ENCODE data around the gene PRR5.
"Not testable (repeated sequence)": the region's sequence is repeated elsewhere in the genome, so short reads cannot be mapped to it uniquely, and the experiment has no call there.

Gene PRR5

GRCh38 chr22:44676066-44676440 is 26.0 kb upstream of the PRR5 start:
- not testable (repeated sequence) for DNase-seq (ENCODE audit: low read depth)

DNA sequence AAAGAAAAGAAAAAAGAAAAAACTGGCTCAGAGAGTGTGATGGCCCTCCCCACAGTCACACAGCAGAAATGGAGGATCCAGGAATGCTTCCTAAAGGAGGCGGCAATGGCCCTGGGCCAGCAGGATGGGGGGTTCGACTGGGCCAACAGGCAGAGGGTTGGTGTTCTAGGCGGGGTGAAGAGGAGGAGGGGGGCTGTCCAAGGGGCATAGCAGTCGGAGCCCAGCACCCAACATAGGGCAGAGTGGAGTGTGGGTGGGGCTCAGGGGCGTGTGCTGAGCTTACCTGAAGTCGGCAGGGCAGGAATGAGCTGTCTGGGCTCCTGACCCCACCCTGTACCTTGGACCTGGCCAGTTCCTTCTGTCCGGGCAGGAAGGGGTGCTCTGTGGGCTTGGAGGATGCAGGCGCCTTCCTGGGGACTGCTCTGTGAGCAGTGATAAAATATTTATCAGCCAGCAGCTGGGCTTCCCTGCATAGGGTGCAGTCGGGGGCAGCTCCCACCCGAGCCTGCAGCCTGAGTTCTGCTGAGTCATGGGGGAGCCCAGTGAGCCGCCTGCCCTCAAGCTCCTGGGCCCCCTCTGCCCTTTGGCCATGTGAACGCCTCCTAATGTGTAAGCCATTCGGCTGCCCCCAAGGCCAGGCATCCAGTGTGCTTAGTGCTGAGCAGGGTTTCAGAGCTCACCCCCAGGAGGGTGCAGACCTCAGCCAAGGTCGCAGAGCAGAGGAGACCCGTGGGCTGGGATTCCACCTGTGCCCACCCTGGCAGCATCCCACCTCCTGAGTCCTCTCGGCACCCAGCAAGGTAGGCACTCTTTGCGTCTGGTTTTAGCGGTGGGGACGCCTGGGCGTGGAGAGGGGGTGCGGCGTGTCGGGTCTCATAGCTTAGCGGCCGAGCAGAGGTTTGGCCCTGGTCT is 25.3 kb upstream of the PRR5 start:
- no peak for DNase-seq (ENCODE audit: low read depth)

- no peak for DNase-seq (ENCODE audit: low read depth)
These were observed 24.6 kb upstream of the PRR5 start for GRCh38 chr22:44677353-44677840.

GRCh38 chr22:44677871-44678555 is 24.0 kb upstream of the PRR5 start:
- no peak for DNase-seq (ENCODE audit: low read depth)

- no peak for DNase-seq (ENCODE audit: low read depth)
These were observed 23.3 kb upstream of the PRR5 start for GRCh38 chr22:44678556-44679305.

- not testable (repeated sequence) for DNase-seq (ENCODE audit: low read depth)
These were observed 22.7 kb upstream of the PRR5 start for GRCh38 chr22:44679306-44679647.

GRCh38 chr22:44680058-44680457 is 21.9 kb upstream of the PRR5 start:
- no peak for DNase-seq (ENCODE audit: low read depth)

GRCh38 chr22:44680481-44680894 is 21.5 kb upstream of the PRR5 start:
- no peak for DNase-seq (ENCODE audit: low read depth)

DNA sequence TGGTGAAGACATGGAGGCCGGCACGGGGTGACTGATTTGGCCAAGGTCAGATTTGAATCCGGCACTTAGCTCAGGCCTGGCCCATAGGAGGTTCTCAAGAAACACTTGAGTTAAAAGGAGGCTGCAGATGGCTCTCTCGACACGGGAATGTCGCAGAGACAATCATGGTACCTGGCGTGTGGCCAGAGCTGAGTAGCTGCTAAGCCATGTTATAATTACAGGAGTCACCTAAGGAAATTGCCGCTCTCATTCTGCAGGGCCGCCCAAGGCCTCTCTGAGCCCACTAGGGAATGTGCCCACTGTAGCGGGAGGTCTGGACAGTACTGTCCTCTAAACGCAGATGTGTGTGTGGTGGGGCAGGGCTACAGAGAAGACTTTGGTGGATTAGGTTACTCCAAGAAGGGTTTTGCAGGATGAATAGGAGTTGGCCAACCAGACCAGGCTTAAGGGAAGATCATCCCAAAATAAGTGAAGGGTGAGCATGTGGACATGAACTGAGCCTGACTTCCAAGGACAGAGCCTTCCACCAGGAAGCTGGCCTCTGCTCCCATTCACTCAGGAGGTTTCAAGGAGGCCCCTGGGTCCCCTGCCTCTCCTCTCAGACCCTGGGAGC is 19.3 kb upstream of the PRR5 start:
- DNase-seq (ENCODE audit: low read depth): no peak

DNA sequence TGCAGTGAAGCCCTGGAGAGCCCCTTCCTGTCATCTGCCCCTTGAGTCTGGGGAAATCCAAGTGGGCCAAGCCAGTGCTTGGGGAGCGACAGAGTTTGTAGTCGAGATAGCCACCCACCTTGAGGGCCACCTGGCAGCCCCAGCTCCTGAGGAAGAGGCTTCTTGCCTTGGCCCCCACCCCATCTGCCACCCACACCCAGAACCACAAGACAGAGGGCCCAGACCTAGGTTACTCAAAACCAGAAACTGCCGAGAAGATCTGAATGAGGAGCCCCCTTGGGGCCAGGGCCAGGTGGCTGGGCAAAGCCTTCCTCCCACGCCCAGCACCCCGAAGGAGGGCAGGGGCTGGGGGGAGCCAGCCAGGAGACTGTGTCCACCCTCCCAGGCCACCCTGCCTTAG is 18.8 kb upstream of the PRR5 start:
- no peak for DNase-seq (ENCODE audit: low read depth)

- DNase-seq (ENCODE audit: low read depth): no peak
These were observed 18.1 kb upstream of the PRR5 start for GRCh38 chr22:44683881-44684280.

DNA sequence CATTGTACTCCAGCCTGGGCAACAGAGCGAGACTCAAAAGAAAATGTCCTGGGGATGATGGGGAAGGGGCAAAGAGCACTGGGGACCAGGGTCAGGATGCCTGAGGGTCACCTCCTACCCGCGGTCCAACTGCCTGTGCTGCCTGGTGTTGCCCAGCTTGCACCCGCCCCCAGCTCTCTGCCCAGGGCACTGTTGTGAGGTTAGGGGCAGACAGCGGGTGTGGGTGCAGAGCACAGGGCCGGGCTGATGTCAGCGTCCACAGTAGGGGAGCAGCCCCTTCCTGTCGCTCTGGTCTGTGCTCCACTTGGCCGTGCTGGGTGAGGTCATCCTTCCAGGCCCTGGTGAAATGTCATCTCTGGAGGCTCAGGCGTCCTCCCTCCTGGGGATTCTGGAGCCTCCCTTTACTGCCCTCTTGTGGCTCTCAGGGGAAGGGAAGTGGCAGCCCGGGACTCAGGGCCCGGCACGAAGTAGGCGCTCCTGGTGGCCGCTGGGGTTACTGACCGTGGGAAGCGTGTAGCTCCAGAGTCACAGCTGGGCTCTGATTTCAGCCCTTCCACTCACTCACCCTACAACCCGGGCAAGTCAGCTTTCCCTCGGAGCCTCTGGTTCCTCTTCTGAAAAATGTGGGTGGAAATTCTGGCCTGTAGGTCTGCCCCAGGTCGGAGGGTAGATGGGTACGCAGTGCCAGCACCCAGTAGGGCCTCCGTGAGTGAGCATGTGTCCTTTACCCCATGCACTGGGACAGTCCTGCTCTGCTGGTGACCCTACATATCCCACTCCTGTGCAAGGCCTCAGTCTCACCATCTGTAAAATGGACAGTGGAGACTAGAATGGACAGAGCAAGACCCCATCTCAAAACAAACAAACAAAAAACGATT is 17.3 kb upstream of the PRR5 start:
- DNase-seq (ENCODE audit: low read depth): peak; percentile 95

- DNase-seq (ENCODE audit: low read depth): no peak
These were observed 16.5 kb upstream of the PRR5 start for GRCh38 chr22:44685384-44686056.

- no peak for DNase-seq (ENCODE audit: low read depth)
These were observed 15.0 kb upstream of the PRR5 start for GRCh38 chr22:44686873-44687600.

- no peak for DNase-seq (ENCODE audit: low read depth)
These were observed 12.8 kb upstream of the PRR5 start for GRCh38 chr22:44689173-44689572.

DNA sequence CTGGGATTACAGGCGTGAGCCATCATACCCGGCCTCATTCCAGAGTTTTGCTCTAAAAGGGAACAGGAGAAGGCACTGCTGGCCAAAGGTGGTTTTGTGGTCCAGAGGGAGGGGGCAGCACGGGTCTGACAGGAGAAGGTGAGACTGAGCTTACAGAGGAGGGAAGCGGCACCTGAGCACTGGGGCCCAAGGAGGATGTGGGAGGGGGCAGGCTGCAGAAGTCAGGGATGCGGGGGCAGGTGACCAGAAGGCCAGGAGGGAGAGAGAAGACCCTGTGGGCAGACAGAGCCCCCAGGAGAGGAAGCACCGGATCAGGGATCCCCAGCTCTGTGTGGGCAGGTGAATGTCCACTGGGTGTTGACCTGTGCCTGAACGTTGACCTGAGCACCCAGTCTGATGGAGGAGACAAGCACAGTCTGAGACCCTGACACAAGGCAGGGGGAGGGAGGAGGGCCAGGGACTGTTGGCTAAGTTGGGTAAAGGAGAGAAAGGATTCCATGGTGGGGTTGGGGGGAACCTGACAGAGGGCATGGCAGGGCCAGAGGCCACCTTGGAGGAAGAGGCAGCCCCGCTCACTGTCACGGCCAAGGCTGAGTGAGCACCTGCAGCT is 12.0 kb upstream of the PRR5 start:
- DNase-seq (ENCODE audit: low read depth): no peak

- DNase-seq (ENCODE audit: low read depth): no peak
These were observed 10.0 kb upstream of the PRR5 start for GRCh38 chr22:44691796-44692661.

DNA sequence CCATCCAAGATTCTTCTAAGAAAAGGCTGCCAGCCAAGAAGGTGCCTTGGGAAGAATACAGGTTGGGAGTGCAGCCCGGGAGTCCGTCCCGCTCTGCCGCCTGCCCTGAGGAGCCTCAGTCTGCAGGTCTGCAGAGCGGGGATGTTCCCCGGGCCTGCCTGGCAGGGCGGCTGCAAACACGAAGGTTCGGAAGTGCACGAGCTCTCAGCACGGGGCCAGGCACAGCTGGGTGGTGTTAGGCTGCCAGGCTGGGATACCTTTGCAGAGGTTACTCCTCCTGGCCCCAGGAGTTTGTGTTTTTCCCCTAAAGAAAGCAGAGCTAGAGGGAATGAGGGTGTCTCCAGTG is 9.4 kb upstream of the PRR5 start:
- DNase-seq (ENCODE audit: low read depth): no peak

DNA sequence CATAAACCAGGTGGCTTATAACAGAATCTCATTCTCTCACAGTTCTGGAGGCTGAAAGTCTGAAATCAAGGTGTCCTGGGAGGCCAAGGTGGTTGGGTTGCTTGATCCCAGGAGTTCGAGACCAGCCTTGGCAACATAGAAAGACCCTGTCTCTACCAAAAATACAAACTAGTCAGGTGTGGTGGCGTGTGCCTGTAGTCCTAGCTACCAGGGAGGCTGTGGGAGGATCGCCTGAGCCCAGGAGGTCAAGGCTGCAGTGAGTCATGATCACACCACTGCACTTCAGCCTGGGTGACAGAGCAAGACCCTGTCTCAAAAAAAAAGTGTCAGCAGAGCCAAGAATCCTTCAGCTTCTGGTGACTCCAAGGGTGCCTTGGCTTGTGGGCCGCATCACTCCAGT is 8.9 kb upstream of the PRR5 start:
- DNase-seq (ENCODE audit: low read depth): no peak

Measured in GM04504 (cell line).